GOT3 (cell line): ENCODE results near the gene OMD.

Experiments used
- DNase-seq: peaks from one replicate; lab custom pipeline; 2025; ENCODE audit warnings: mixed read lengths; lab: John Stamatoyannopoulos, UW

OMD gene

GRCh38 chr9:92369075-92369474, 55.2 kb downstream of the OMD start:
- no peak for DNase-seq
